K562 (cell line): ENCODE data around the gene KPNA1. TPM values are rescaled to one million over a fixed set of nuclear protein-coding genes. Genes with fewer than 3 reads are reported as not detected.

ENCODE experiments used
- ASH1L ChIP-seq: fragments of 450-650 bp; IDR thresholded peaks from 2 replicates; pipeline ENCODE4 v1.6.1; 2018; ENCODE audit warnings: borderline replicate concordance, mild to moderate bottlenecking, low read depth; ENCODE audit not compliant: partially characterized antibody
- BMI1 ChIP-seq: fragments of 150-350 bp; IDR thresholded peaks from 2 replicates; pipeline ENCODE4 v1.6.1; 2014; ENCODE audit warnings: low read length
- CHD7 ChIP-seq: fragments of 200-600 bp; sonication (generic); IDR thresholded peaks from one replicate; pipeline ENCODE4 v1.6.1; 2012; ENCODE audit warnings: mild to moderate bottlenecking, low read depth, low read length, inconsistent platforms
- DLX4 ChIP-seq: fragments of 250-450 bp; sonication (Bioruptor Pico); IDR thresholded peaks from 2 replicates; pipeline ENCODE4 v1.6.1; 2021; ENCODE audit warnings: mild to moderate bottlenecking
- RAD51 ChIP-seq: fragments of 450-650 bp; IDR thresholded peaks from 2 replicates; pipeline ENCODE4 v1.7.1; 2016; ENCODE audit warnings: low read depth, mild to moderate bottlenecking, borderline replicate concordance
- RREB1 ChIP-seq: fragments of 250-450 bp; sonication (Bioruptor Pico); IDR thresholded peaks from 2 replicates; pipeline ENCODE4 v1.4.0; 2020
- ZNF184 ChIP-seq: sonication (generic); formaldehyde crosslinking; IDR thresholded peaks from 2 replicates; pipeline ENCODE4 v1.5.0; 2020; ENCODE audit warnings: missing genetic modification reagents
- polyA plus RNA-seq, 8 experiments: library from polyadenylated mRNA; depleted of rRNA in 4 of 8; stranded (reverse) in 5 of 8; unstranded in 3 of 8; fragments of >200 nt; fragmentation: Nextera tagmentation in 2 of 8; fragmentation: Illumina TruSeq in 1 of 8; extraction: Ambion mirVana in 2 of 8; extraction: Trizol in 1 of 8; gene quantifications; 2 replicates each; pipeline versions ENCODE4 v1.2.1 to v1.2.3, GENCODE V29; 2011 to 2014; ENCODE audit warnings: inconsistent platforms in 1 of 8, missing spikeins in 1 of 8
- total RNA-seq, 7 experiments: library from RNA; depleted of rRNA in 6 of 7; stranded (reverse); fragments of >200 nt in 6 of 7; fragmentation: Illumina TruSeq in 2 of 7; extraction: Trizol in 2 of 7; gene quantifications; 2 replicates each; pipeline versions ENCODE4 v1.2.1 to v1.2.3, GENCODE V29; 2011 to 2021; ENCODE audit warnings: low replicate concordance in 1 of 7

Gene KPNA1
- total and polyA plus RNA-seq, 9 of the 15 experiments (the other 6 are each of a cell fraction or from before 2014, with no cell fraction given): 9.3 to 53.8 (median 33.5) TPM

- TF ChIP-seq CHD7 (no peak), RAD51 (no peak), BMI1 (no peak), RREB1 (CRISPR knock-in tag) (no peak), DLX4 (CRISPR knock-in tag) (no peak), ZNF184 (CRISPR knock-in tag) (no peak), ASH1L (no peak)
Observed at GRCh38 chr3:122564155-122564912, 49.6 kb upstream of the KPNA1 start, which contains the start of the genes DTX3L and PARP9 (continued).
